Hematopoietic multipotent progenitor cell (in vitro differentiated cells): ENCODE results near the gene TSC22D2. TPM values are rescaled to one million over a fixed set of nuclear protein-coding genes. Genes with fewer than 3 reads are reported as not detected.

Experiments
- DNase-seq, 3 donors: peaks; one replicate each; pipeline ENCODE4 v3.0.0-alpha.2; 2011 to 2015; ENCODE audit warnings: low read depth in 2 of 3, low spot score in 2 of 3
- total RNA-seq: library from RNA; depleted of rRNA; stranded (reverse); fragments of >200 nt; gene quantifications from one replicate; pipeline ENCODE4 v1.2.3, GENCODE V29; 2012

Gene TSC22D2
- total RNA-seq, 1 donor = 8.1 TPM

DNA sequence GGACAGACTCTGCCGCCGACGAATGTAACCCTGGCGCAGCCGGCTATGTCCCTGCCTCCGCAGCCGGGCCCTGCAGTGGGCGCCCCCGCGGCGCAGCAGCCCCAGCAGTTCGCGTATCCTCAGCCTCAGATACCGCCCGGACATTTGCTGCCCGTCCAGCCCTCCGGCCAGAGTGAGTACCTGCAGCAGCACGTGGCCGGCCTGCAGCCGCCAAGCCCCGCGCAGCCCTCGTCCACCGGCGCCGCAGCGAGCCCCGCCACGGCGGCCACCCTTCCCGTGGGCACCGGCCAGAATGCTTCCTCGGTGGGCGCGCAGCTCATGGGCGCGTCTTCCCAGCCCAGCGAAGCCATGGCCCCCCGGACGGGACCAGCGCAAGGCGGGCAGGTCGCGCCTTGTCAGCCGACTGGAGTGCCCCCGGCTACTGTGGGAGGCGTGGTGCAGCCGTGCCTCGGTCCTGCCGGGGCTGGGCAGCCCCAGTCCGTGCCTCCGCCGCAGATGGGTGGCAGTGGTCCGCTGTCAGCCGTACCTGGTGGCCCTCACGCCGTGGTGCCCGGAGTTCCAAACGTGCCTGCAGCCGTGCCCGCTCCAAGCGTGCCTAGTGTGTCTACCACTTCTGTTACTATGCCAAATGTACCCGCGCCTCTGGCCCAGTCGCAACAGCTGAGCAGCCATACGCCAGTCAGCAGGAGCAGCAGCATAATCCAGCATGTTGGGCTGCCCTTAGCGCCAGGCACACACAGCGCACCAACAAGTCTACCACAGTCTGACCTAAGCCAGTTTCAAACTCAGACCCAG is 2.4 kb downstream of the TSC22D2 start:
- peak in 1 of 3 donors; percentile 18 for DNase-seq

DNA sequence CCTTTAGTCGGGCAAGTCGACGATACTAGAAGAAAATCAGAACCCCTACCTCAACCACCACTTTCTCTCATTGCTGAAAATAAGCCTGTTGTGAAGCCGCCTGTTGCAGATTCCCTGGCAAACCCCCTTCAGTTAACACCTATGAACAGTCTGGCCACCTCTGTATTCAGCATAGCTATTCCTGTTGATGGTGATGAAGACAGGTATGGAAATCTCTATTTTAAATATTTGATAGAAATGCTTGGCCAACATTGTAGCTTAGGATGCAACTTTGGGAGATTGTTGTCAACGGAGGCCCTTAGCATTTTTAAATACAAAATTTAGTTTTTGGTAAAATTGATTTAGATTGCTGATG is 3.0 kb downstream of the TSC22D2 start:
- DNase-seq = no peak

DNA sequence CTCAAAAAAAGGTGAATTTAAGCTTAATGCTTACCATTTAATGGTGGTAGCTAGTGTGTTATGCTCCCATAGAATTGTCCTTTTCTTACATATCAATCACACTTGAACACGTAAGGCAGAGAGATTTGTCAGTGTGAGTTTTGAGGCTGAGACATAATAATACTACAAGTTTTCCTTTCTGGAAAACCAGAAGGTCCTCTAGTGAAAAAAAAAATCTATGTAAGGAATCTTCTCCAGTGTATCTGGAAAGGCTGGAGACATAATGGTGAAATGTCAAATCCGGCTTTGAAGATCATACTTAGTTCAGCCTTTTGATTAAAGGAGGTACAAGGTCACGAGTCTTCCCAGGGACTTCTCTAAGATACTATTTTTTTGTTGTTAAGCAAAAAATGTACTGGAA is 3.4 kb downstream of the TSC22D2 start:
- no peak for DNase-seq

- DNase-seq = no peak
Measured at GRCh38 chr3:150411976-150412375, 3.9 kb downstream of the TSC22D2 start.

DNA sequence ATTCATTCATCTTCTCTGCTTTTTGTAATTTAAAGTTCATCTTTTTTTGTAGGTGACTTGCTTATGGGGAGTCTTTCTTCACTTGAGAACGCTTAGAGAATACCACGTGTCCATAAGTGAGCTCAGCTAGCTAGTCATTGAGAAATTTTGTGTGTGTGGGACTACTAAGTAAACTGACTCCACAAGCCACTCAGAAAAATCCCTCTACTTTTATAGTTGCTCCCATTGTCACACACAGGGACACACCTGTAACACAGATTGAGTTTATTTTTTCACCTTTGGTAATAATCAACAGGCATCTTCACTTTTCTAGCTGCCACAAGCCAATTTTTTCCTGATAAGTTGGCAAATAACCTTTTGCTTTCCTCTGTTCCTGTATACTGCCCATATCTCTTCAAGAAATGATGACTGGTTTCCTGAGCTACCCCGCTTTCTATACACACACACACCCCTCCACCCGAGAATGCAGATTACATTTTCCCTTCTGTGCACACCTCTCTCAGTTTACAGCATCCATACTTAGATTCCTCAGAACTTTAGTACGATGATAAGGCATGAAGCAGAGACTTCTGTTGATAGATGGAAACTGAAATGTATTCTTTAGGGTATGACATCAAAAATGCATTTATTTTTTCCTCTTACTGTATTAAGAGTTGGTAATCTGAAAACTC is 4.6 kb downstream of the TSC22D2 start:
- no peak for DNase-seq

DNA sequence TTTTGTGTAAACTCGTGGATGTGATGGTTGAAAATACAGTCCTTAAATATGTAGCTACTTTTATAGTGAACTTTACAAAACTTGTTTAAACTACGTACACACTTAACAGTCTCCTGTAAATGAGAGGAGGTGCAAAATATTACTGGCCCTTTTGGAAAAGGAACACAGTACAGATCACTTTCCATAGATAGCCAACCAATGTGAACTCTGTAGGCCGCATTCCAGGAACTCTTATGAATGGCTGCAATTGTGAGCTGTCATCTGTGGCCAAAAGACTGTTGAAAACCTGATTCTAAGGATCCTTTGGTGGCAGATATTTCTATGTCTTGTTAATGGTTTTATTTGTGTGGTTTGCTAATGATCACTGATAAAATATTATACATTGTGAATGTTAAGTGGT is 6.2 kb downstream of the TSC22D2 start:
- DNase-seq = no peak

- no peak for DNase-seq
Measured at GRCh38 chr3:150414959-150415358, 6.9 kb downstream of the TSC22D2 start.

DNA sequence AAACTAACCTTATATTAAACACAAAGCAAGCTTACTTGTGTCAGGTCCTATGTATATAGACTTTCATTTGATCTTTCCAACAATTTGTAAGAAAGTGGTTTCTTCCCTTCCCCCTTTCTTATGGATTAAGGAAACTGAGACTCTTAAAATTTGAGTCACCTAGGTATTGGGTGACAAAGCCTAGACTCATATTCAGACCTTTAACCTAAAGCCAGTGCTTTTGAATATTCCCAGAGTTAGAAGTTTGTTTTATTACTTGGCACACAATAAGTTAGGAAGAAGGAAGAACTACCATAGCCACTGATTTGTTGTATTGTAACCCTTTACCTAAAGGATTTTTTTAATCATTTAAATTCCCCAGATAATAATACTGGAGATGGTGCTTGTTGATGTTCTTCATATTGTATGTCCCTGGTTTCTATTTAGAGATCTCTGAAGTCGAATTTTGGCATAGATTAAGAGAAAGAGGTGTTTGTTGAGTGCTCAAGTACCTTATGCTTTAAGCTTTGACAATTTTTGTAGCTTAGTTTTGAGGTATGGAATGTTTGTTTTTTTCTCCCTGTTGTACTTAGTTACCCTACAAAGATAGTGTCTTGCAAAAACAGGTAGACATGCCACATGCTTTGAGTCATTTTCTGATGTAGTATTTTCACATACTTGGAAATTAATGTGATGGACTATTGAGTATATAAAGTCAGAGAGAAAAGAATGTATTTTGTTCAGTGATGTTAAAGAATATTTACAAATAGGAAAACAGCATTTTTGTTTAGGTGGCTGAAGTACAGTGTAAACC is 11.2 kb downstream of the TSC22D2 start:
- DNase-seq = no peak

DNA sequence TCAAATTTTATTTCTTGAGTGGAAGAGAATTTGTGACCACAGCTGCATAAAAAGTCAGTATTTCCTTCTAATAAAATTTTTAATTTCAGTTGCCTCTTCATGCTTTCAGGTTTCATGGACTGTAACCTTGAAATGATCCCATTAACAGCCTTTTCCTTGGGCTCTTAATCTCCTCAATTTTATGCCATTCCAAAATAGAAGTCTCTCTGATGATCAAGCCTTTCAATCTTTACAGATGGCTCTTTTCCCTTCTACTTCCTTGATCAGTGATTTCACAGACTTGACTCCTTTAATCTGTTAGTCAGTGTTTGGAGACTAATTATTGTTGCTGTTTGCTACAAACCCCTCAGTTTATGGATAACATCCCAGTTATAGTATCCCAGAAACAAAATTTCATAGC is 11.9 kb downstream of the TSC22D2 start:
- DNase-seq = no peak

DNA sequence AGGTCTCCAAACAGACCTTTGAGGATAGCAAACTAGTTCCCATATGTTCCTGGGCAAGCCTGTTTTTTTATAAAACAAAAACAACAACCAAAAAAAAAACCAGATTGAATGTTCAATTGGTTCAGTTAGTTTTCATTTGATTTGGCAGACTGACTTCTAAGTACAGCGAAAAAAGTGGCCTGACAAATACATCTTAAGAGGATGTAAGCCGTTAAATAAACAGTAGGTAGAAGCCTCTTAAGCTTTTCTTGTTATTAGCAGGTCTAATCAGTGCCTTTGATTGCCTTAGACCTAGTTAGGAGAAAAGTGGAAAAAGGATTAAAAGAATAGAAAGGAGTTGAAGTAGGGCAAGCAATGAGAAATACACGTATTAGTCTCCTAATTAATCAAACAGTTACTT is 13.2 kb downstream of the TSC22D2 start:
- no peak for DNase-seq

DNA sequence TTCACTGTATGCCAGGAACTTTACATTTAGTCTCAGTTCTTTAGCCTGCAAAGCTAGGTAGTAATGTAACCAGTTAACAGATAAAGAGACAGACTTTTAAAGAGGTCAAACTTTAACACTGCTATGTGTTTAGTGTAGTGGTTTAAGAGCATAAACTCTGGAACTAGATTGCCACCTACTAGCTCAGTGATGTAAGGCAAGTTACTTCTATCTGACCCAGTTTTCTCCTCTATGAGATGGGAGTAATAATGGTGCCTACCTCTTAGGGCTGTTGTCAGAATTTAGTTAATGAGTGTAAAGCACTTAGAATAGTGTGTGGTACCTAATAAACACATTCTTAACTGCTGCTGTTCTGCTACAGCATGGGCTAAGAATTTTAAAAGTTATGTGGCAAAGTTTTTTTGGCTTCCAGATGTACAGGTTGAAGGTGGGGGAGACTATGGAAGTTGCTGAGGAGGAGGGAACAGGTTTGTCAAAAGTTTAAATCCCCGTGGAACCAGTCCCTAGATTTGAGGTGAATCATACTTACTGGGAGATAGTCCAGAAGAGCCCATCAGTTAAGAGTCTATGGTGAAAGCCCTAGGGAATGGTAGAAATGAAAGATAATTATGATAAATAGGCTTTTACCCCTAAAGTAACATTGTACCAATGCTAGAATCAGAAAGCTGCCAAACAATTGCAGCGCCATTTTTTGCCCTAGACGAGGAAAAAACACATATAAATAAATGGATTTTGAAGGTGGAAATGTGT is 13.9 kb downstream of the TSC22D2 start:
- DNase-seq = no peak

- no peak for DNase-seq
Measured at GRCh38 chr3:150422907-150423306, 14.8 kb downstream of the TSC22D2 start.

- no peak for DNase-seq
Measured at GRCh38 chr3:150423761-150424160, 15.7 kb downstream of the TSC22D2 start.

GRCh38 chr3:150426292-150426691 is 18.2 kb downstream of the TSC22D2 start:
- DNase-seq = no peak

DNA sequence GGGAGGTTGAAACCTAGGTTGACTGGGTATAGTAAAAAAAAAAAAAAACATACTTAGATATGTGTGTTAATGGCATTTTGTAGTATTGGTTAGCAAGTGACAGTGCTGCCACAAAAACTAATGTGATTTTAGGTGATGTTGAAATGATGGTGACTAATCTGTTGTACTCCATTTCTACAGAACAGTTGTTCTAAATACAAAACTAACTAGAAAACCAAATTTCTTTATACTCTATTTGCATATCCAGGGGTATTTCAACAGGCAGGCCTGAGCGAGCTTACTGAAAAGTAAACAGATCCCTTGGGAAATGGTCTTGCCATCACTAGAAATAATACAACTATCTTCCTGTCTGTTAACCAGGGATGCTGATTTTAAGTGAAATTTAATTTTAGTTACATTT is 20.5 kb downstream of the TSC22D2 start:
- DNase-seq = no peak

- peak in 1 of 3 donors; percentile 43 for DNase-seq
Measured at GRCh38 chr3:150429767-150430671, 21.9 kb downstream of the TSC22D2 start.

DNA sequence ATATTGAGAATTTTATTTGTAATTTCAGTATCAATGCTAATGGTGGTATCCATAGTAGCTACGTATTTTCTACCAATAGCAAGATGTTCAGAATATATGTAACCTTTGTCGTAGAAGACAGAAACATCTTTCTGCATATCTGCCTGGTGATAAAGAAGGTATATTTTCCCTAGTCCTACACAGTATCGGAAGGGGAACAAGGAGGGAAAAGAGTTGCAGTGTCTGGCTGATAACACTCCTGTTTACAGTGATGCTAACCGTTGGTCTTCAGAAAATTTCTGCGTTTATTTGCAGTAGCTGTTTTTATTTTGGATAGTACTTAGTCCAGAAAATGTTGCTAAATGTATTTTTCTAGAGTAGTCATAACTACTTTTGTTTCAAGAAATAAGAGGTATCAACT is 25.2 kb downstream of the TSC22D2 start:
- DNase-seq = no peak

GRCh38 chr3:150434234-150434633 is 26.1 kb downstream of the TSC22D2 start:
- DNase-seq = no peak

DNA sequence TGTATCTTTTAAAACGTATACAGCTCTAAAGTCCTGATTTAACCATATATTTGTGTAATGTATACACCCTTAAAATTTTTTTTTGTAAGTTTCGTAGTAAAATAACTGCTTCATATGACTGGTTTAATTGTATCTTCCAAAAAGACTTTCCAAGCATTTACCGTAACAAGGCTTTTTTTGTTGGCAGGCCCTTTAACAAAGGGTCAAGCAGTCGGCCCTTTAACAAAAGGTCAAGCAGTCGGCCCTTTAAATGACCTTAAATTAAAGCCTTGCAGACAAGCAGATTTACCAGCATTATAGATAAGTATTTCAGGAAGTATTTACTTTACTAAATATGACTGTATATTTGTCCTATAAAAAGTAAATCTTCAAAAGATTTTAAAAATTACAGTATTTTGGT is 28.1 kb downstream of the TSC22D2 start:
- DNase-seq = no peak

DNA sequence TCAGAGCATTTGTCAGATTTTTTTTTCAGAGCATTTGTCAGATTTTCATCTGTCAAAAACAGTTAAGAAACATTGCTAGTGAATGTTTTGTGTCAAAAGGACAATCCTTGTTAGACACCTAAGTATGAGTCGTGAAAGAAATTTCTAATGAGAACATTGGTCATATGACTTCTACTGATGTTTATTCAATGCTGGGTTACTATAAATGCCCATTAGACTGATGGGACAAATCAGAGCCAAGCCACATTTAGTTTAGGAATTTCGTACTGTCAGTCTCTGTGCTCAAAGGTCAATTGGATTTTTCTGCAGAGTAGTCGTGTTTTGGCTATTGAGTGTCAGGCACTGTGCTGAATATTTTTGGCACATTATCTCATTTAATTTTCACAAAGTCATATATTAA is 31.6 kb downstream of the TSC22D2 start:
- no peak for DNase-seq
